Activated CD4-positive, alpha-beta T cell treated with anti-CD3 and anti-CD28 coated beads for 4 hours (primary cell): Measurements from ENCODE around the gene PLCB2.

Experiments
- DNase-seq, 2 donors: peaks; one replicate each; pipeline ENCODE4 v3.0.0-alpha.2; 2020

PLCB2 gene

GRCh38 chr15:40266828-40267304, 40.9 kb downstream of the PLCB2 start:
- DNase-seq, result no peak

- no peak for DNase-seq
These were observed 41.9 kb downstream of the PLCB2 start for GRCh38 chr15:40265875-40266274.

DNA sequence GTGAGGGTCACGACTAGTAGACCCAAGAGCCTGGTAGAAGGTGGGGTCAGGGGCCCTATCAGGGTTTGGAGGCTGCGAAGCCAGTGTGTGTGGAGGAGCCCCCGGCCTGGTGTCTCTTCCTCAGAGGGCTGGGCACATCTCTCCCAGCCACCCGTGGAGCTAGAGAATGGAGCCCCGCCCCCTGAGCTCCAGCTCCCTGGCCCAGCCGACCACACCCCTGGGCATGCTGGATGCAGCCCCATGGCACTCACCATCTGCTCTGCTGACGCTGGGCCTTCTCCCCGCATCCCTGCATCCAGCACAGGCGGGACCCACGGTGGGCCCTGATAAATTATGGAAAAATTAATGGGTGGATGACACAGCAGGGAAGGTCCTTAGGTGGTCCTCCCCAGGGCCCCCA, 42.4 kb downstream of the PLCB2 start:
- no peak for DNase-seq

- DNase-seq, result no peak
These were observed 43.2 kb downstream of the PLCB2 start for GRCh38 chr15:40264321-40265153.

GRCh38 chr15:40263024-40263754, 44.5 kb downstream of the PLCB2 start:
- no peak for DNase-seq

- DNase-seq, result no peak
These were observed 48.7 kb downstream of the PLCB2 start for GRCh38 chr15:40259021-40259420.

DNA sequence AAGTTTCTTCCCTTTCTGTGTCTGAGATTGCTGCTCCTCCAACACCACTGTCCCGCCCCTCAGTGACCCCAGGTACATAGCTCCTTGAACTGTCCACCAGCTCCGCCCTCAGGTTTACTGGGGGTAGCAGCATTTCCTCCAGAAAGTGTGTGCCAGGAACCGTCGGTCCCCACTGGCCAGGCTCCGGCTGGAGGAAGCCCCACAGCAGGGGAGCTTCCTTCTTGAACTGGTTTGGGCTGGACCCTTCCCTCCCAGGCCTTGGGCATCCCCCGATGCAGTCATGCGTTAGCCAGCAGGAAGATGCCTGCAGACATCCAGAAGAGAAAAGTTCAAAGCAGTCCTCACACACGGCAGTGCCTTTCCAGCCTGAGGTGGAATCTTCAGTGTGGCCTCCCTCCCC, 49.2 kb downstream of the PLCB2 start:
- DNase-seq, result no peak

- no peak for DNase-seq
These were observed 49.9 kb downstream of the PLCB2 start for GRCh38 chr15:40257656-40258450.

GRCh38 chr15:40256638-40257235, 51.0 kb downstream of the PLCB2 start:
- DNase-seq, result no peak

DNA sequence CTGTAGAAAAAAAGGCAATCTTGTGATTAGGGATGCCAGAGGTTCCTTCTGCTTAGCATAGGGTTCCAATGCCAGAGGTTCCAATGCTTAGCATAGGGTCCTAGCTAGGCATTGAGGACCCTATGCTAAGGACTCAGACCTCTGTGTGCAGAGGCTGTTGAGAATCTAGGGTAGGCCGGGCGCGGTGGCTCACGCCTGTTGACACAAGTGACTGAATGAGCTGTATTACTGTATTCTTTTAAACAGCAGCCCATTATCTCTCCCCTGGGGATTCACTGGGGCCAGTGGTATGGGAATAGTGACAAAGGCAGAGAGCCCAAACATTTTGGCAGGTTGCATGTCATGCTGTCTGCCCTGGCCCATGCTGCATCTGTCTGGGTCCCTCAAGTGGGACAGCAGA, 52.7 kb downstream of the PLCB2 start:
- DNase-seq, result no peak

DNA sequence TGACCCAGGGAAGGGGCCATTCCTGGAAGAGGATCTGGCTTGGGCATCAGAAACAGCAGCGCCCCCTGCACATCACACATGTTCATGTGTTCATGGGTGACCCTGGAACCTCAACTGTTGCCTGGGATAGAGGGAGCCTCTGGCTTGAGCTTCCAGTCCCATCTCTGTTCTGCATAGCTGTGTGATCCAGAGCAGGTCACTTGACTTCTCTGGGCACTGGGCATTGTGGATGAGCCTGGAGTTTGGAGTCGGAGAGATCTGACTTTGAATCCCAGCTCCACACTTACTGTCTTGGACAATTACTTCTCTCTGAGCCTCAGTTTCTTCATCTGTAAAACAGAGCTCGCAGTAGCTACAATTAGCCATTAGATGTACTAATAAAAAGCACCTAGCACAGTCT, 53.3 kb downstream of the PLCB2 start:
- DNase-seq, result no peak

- no peak for DNase-seq
These were observed 54.5 kb downstream of the PLCB2 start for GRCh38 chr15:40253167-40253790.

DNA sequence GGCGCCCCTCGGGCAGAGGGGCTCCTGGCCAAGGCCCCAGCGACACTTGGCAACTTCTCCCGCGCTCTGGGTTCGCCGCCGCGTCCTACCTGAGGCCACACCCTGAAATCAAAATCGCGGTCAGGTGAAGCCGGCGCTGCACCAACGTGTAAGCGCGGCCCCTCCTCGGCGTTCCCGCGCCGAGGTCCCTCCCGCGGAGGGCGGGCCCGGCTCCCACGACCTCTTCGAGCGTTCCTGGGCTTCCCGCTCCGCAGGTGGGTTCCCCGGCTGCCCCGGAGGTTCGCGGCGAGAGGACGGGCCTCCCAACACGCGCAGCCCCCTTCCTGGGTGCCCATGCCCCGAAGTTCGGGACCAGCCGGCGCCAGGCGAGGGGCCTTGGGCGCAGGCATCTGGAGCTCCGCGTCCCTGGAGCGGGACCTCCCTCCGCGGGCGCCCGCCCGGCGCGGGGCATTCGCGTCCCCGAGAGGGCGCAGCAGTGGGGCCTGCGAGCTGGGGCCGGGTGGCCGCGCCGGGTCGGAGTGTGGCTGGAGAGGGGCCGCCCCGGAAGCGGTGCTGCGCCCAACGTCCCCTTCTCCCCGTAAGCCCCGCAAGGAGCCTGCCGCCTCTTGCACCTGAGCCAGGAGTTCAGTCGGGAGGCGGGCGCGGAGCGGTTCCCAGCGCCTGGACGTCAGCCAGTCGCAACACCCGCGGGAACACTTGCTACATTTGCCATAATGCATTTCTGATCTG, 55.1 kb downstream of the PLCB2 start:
- DNase-seq, result no peak

GRCh38 chr15:40252141-40252437, 55.6 kb downstream of the PLCB2 start:
- no peak for DNase-seq

- DNase-seq, result no peak
These were observed 56.1 kb downstream of the PLCB2 start for GRCh38 chr15:40251486-40252140.

GRCh38 chr15:40250771-40251483, 56.8 kb downstream of the PLCB2 start:
- DNase-seq, result no peak

GRCh38 chr15:40250304-40250656, 57.5 kb downstream of the PLCB2 start:
- DNase-seq, result no peak

DNA sequence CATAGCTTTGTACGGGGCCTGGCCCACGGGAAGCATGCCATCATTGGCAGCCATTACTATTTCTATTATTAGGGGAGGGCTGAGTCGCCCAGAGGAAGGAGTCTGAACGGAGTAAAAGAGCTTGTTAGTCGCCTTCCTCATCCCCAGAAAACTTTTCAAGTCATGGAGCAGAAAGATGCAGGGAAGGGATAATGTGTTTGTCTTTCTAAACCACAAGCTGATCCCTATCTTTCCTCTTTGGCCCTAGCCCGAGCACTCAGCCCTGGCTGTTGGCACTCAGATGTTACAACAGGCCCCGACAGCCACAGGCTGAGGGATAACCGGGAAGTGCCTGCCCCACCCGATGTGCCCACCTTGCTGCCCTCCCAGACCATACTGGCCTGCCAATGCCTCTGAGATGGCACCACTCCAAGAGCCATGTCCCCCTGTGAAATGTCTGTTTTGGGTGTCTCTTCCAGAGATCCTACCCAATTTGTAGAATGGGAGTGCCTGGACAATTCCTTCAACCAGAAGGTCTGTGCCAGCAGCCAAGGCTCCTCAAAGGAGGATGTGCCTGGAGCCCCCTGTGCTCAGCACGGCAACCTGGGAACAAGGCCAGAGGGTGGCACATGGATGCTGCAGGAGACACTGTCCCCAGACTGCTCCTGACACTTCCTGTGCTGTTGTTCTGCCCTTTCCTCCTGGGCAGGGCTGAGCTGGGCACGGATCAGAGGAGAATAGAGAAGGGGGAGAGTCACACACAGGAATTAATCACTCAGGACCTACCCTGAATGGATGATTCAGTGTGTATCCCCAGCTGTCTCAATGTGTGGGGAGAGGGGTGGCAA, 58.0 kb downstream of the PLCB2 start:
- DNase-seq, result no peak

DNA sequence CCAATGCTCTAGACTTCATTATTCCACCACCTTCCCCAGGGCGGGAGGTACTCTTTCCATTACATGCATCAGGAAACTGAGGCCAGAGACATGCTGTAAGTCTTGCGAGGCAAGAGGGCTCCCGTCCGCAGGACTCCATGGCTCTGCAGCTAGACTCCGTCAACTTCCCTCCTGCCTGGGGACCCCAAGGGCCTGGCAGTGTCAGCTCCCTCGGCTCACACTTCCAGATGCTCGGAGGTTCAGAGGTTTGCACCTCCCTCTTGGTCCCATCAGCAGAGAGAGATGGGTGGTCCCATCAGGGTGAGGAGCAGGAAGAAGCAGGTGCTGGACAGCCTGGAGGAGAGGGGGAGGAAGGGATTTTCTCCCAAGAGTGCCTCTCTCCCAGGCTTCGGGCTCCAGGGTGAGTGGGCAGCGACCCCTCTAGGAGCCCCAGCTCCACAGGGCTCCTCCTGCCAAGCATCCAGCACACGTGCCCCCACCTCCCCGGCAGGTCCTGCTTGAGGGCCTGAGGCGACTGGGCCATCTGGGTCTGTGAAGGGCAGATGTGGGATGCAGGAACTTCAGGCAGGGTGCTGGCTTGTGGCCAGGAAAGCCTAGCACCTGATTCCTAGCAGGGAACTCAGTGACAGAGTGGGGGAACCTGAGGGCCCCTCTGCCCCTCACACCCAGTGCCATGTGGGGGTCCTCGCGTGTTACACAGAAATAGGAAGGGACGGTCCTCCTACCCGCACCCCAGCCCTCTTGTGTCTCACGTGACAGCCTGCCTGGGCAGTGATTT, 59.5 kb downstream of the PLCB2 start:
- DNase-seq, result no peak
